Stimulated activated CD4-positive, alpha-beta T cell treated with anti-CD3 and anti-CD28 coated beads, Interleukin-1b, Interleukin-23, amount 100 ng/mL, for 4 hours (primary cell): ENCODE data around the gene ACOT8.
"Not testable (repeated sequence)": the region's sequence is repeated elsewhere in the genome, so short reads cannot be mapped to it uniquely, and the experiment has no call there.

Experiments
- DNase-seq, 2 donors: peaks; one replicate each; pipeline ENCODE4 v3.0.0-alpha.2; 2020; ENCODE audit warnings: low read depth in 2 of 2

The ACOT8 gene

GRCh38 chr20:45827712-45828111, 29.5 kb downstream of the ACOT8 start:
- DNase-seq: no peak

DNA sequence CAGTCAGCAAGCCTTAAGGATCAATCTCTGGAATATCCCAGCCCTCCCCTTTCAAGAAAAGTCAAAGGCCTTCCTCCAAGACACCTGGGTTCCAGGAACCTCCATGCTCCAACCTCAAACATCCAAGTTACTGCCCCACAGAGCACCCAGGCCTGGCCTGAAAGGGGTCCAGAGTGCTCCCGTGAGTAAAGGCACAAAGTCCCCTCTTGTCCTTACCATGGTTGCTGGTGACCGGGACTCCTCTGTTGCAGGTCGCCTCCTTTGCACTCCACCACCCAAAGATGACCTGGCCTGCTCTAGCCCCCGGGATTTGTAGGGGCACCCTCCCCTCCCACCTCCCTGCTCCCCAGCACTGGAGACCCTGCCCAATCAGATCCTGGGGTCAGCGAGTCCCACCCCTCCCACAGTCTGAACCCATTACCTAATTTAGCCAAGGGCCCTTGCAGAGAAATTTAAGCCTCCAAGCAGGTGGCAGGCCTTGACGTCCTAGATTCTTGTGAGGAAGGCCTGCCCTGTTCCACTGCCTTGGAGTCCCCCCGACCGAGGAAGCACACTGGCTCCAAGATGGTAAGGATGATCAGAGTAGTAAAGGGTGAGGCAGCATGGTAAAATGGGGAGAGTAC, 30.1 kb downstream of the ACOT8 start, which contains the start of gene TNNC2:
TSS of gene TNNC2 (minus strand) at position 283 of the 623 bp plus-strand sequence. CDS start at position 219, 64 bp downstream.
- no peak for DNase-seq

GRCh38 chr20:45826381-45827019, 30.7 kb downstream of the ACOT8 start:
- no peak for DNase-seq

DNA sequence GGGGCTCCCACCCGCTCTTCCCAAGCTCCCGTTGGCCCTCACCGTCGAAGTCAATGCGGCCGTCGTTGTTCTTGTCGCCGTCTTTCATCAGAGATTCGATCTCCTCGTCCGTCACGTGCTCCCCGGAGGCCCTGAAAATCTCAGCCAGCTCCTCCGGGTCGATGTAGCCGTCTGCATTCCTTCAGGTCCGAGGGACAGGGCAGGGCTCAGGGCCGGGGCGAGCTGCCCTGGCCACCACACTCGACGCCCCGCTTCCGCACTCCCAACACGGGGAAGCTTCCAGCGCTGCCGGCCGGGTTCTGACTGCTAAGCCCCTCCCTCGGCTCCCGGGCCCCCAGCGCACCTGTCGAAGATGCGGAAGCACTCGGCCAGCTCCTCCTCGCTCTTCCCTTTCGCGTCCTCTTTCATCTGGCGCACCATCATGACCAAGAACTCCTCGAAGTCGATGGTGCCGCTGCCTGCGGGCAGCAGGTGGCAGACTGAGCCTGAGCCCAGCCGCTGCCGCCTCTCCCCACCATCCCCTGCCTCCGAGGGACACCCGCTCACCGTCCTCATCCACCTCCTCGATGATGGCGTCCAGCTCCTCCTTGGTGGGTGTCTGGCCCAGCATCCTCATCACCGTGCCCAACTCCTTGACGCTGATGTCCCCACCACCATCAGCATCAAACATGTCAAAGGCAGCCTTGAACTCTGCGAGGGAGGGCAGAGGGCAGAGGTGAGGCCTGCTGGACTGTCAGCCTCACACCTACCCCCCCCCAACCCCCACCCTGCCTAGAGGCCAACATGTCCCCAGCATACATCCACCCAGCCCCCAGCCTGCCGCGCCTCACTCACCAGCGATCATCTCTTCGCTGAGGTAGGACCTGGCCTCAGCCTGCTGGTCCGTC, 33.0 kb downstream of the ACOT8 start:
- peak; percentile 31 to 32 for DNase-seq

DNA sequence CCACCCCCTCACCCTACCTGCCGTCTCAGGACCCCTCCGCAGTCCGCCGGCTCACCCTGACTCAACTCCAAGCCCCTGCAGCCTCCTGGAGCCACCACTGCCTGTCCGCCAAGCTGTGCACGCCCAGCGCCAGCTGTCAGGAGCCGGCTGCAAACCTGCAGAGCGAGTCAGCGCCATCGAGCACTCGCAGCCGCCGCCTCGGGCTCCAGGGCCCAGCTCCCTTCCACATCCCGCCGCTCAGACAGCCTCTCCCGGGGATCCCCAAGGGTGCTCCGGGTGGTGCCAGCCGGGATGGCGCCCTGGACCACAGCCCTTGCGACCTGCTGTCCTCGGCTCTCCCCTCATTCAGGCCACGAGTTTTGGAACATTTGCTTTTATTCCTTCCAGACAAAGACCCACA, 34.3 kb downstream of the ACOT8 start:
- DNase-seq: no peak

- no peak for DNase-seq
Observed at GRCh38 chr20:45821947-45822346, 35.2 kb downstream of the ACOT8 start.

- no peak for DNase-seq
Observed at GRCh38 chr20:45819466-45819865, 37.7 kb downstream of the ACOT8 start.

DNA sequence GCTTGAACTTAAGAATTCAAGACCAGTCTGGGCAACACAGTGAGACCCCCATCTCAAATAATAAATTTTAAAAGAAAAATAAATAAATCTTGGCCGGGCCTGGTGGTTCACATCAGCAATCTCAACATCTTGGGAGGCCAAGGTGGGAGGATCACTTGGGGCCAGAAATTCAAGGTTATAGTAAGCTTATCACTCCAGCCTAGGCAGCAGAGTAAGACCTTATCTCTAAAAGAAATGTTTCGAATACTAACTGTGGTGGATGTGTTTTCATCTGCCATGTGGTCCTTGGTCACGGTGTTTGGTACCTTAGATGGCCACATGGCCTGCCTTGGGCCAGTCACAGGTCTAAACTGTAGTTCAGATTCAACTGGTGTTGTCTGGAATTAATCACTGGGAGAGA, 39.0 kb downstream of the ACOT8 start:
- DNase-seq: no peak

DNA sequence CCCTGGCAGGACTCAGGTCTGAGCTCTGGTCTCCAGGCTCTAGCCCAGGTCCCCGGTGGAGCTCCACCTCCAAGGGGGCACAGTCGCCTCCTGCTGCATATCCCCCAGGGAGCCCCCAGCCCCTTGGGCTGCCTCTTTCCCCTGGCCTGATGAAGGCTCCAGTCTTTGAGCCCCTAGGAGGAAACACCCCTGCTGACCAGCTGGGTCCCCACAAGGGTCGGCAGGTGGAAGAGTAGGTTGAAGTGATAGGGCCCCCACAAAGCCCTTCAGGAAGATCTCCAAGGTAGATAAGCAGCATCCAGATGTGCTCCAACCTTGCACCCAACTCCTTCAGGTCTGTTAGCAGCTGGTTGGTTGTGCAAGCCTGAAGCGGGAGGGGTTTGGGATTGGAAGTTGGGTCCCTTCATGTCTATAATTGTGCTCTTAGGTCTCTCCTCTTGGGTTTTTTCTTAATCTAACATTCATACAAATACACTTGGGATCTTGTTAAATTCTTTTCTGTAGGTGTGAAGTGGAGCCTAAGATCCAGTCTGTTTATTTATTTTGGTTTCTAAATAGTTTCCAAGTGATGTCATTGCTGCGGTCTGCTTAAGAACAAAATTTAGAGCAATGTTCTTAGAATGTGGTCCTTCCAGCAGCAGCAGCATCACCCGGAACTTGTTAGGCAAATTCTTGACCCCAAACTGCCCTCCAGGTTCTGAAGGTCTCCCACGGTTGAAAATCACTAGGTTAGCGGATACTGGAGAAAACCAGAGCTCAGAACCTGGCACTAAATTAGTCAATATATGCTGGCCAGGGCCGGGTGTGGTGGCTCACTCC, 39.6 kb downstream of the ACOT8 start:
- DNase-seq: no peak

- DNase-seq: no peak
Observed at GRCh38 chr20:45816951-45817350, 40.2 kb downstream of the ACOT8 start.

DNA sequence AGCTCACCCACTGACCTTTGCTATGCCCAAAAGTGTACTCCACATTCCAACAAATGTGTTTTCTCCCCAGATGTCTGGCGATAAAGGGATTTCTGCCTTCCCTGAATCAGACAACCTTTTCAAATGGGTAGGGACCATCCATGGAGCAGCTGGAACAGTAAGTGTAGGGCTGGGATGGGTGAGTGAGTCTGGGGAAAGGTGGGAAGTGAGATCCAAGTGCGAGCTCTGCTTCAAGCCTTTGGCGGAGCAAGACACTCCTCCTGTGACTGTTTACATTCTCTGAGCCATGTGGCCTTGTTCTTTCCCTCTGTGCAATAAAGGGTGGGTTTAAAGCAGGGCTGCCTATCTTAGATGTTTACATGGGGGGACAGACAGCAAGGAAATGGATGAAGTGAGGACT, 42.9 kb downstream of the ACOT8 start:
- no peak for DNase-seq

GRCh38 chr20:45813489-45813888, 43.7 kb downstream of the ACOT8 start:
- no peak for DNase-seq

DNA sequence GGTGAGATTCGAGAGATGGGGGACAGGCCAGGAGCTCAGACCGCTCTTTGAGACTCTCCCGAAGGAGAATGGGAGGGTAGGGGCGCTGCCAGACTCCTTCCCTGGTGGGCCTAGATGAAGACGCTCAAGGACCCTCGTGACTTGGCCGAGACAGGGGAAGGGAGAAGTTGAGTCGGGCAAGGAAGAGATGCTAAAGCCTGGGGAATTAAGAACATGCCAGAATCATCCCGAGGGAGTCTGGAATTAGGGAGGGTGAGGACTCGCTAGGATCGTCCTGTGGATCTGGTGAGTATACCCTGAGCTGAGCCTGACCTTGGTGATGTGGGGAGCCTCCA, 44.2 kb downstream of the ACOT8 start:
- DNase-seq: no peak

GRCh38 chr20:45812157-45813005, 44.8 kb downstream of the ACOT8 start, which contains the start of gene UBE2C:
Gene UBE2C, plus strand, starts transcription at chr20:45812644. Its CDS starts 52 bp downstream, at chr20:45812696.
- peak; percentile 82 to 87 for DNase-seq

DNA sequence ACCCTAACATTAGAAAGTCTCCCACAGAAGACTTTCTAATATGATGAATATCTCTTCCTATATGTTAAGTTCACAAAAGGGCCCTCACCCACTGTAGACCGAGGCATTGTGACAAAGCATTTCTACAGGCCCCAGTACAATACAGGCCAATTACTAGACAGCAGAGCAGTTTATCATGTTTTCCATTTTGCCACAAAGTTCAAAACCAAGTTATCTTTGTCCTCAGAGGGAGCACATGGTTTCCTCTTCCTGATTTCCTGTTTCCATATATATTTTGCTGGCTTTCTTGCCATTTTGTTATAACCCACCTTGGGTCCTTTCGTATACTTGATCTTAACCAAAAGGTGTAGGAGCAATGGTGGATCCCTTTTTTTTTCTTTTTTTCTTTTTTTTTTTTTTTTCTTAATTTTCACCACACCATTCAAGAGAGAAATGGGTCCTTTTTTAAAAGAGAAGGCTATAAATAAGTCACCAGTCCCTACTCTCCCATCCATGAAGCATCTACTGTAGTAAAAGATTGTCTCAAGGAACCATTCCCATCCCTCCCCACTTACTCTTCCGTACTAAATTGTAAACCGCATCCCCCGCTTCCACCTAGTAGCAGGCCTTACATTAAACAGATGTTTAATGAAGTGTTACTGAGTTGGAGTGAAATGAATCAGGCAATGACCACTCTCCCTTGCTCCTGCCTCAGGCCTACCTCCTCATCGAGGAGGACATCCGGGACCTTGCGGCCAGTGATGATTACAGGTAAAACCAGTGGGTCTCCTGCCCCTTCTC, 46.8 kb downstream of the ACOT8 start:
- no peak for DNase-seq

- DNase-seq: no peak
Observed at GRCh38 chr20:45801851-45802250, 55.3 kb downstream of the ACOT8 start.

DNA sequence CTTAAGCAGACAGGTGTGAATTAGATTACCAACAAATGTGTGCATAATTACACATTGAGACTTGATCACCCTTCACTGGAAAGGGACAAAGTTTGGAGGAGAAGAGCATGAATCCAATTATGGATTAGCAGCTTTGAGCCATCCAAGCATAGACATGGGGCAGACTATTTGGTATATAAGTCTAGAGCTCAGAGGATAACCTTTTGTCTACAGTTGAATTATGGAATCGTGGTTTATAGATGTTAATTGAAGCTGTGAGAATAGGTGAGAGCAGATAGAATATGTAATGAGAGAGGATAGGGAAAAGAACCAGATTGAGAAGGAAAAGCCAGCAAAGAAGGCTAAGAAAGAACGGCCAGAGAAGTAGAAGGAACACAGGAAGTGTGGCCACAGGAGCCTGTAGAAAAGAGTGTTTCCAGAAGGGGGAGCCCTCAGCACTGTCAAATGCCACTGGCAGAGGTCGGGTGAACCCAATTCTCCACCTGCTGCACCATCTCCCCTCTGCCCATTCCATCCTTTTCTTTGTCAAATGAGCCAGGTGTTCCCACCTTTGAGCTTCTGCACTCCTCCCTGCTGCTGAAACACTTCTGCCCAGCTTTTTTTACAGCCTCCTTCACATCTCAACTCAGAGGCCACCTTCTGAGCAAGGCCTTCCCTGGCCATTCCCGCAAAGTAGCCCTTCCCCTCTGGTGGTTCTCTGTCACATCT, 58.1 kb downstream of the ACOT8 start:
- peak; percentile 20 to 60 for DNase-seq

DNA sequence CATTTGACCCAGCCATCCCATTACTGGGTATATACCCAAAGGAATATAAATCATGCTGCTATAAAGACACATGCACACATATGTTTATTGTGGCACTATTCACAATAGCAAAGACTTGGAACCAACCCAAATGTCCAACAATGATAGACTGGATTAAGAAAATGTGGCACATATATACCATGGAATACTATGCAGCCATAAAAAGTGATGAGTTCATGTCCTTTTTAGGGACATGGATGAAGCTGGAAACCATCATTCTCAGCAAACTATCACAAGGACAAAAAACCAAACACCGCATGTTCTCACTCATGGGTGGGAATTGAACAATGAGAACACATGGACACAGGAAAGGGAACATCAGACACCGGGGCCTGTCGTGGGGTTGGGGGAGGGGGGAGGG, 59.2 kb downstream of the ACOT8 start:
- not testable (repeated sequence) for DNase-seq

GRCh38 chr20:45797510-45797909, 59.7 kb downstream of the ACOT8 start:
- DNase-seq: not testable (repeated sequence)
